HEK293 (cell line): ENCODE results near the gene SIRT4.

Source experiments
- CTCF ChIP-seq: fragments of 450-650 bp; formaldehyde crosslinking; IDR thresholded peaks from 2 replicates; pipeline ENCODE4 v1.5.1; 2016; ENCODE audit warnings: missing biosample characterization, missing genetic modification characterization
- SETDB1 ChIP-seq: IDR thresholded peaks from one replicate; pipeline ENCODE4 v1.6.1; 2017; ENCODE audit warnings: mild to moderate bottlenecking, low read length, moderate library complexity, mixed read lengths; ENCODE audit not compliant: insufficient read length
- SP2 ChIP-seq: fragments of 450-650 bp; formaldehyde crosslinking; IDR thresholded peaks from 2 replicates; pipeline ENCODE4 v1.5.1; 2016; ENCODE audit warnings: missing biosample characterization, missing genetic modification characterization
- ZNF274 ChIP-seq, 2 experiments: fragments of 200-500 bp in 1 of 2; fragments of 450-650 bp in 1 of 2; sonication (Bioruptor generic) in 1 of 2; formaldehyde crosslinking in 1 of 2; IDR thresholded peaks; 2 replicates each; pipeline versions ENCODE4 v1.5.1 to v1.6.1; 2014 to 2016; ENCODE audit warnings: borderline replicate concordance in 1 of 2, inconsistent platforms in 1 of 2, low read length in 1 of 2, missing biosample characterization in 1 of 2, missing genetic modification characterization in 1 of 2
- ZNF311 ChIP-seq: fragments of 450-650 bp; formaldehyde crosslinking; IDR thresholded peaks from 2 replicates; pipeline ENCODE4 v1.5.1; 2017; ENCODE audit warnings: missing biosample characterization, missing genetic modification characterization, borderline replicate concordance
- ZNF530 ChIP-seq: fragments of 450-650 bp; formaldehyde crosslinking; IDR thresholded peaks from 2 replicates; pipeline ENCODE4 v1.5.1; 2016; ENCODE audit warnings: low read depth, missing biosample characterization, missing genetic modification characterization
- ZNF843 ChIP-seq: fragments of 450-650 bp; formaldehyde crosslinking; IDR thresholded peaks from 2 replicates; pipeline ENCODE4 v1.5.1; 2016; ENCODE audit warnings: missing biosample characterization, missing genetic modification characterization
- TF ChIP-seq, protein P1 (sequence below): fragments of 450-650 bp; formaldehyde crosslinking; IDR thresholded peaks from 2 replicates; pipeline ENCODE4 v1.5.1; 2016; ENCODE audit warnings: missing biosample characterization, missing genetic modification characterization, low read depth

DNA sequence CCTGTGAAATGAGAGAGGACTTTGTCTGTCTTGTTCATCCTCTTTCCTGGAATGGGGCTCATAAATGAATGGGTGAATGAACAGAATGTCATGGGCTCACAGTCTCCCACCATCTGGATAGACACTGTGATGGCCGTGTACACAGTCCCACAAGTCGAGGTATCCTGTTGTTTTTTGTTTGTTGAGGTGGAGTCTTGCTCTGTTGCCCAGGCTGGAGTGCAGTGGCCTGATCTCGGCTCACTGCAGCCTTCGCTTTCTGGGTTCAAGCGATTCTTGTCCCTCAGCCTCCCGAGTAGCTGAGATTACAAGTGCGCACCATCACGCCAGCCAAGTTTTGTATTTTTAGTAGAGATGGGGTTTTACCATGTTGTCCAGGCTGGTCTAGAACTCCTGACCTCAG is 41.6 kb downstream of the SIRT4 start:
- TF ChIP-seq ZNF311 (tag by site-specific recombination): no peak
- TF ChIP-seq CTCF: no peak
- no peak for TF ChIP-seq SP2 (tag by site-specific recombination)
- TF ChIP-seq, protein P1, sequence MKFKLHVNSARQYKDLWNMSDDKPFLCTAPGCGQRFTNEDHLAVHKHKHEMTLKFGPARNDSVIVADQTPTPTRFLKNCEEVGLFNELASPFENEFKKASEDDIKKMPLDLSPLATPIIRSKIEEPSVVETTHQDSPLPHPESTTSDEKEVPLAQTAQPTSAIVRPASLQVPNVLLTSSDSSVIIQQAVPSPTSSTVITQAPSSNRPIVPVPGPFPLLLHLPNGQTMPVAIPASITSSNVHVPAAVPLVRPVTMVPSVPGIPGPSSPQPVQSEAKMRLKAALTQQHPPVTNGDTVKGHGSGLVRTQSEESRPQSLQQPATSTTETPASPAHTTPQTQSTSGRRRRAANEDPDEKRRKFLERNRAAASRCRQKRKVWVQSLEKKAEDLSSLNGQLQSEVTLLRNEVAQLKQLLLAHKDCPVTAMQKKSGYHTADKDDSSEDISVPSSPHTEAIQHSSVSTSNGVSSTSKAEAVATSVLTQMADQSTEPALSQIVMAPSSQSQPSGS: no peak
- no peak for TF ChIP-seq ZNF530 (tag by site-specific recombination)
- no peak for TF ChIP-seq SETDB1
- TF ChIP-seq ZNF274 (IDR thresholded peaks at IDR 0.05; ENCODE audit: low read length): no peak
- no peak for TF ChIP-seq ZNF274 (tag by site-specific recombination; IDR thresholded peaks at IDR 0.05; ENCODE audit: borderline replicate concordance)
- no peak for TF ChIP-seq ZNF843 (tag by site-specific recombination)
